ENCODE results near the gene CD8B.

The CD8B gene

GRCh38 chr2:86774862-86775261 lies 86.8 kb downstream of the CD8B start:
- DNase-seq (ENCODE audit: low spot score), result no peak

GRCh38 chr2:86772611-86773010 lies 89.1 kb downstream of the CD8B start:
- DNase-seq (ENCODE audit: low spot score), result no peak

- no peak for DNase-seq (ENCODE audit: low spot score)
Observed at GRCh38 chr2:86770816-86771301, 90.8 kb downstream of the CD8B start.

DNA sequence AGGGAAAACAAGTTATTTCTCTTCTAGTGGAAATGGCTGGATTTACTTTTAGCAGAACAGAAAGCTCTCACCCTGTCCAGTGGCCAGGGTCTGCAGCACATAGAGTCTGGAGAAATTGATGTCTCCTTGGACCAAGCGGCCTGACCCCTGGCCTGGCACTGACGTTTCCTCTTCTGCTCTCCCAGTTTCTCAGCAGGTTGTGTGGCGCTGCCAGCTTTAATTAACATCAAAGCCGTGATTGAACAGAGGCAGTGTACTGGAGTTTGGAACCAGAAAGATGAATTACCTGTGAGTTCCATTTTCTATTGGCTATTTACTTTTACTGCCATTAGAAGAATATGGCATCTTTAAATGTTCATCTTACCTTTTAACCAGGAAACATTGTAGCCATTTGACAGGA lies 91.8 kb downstream of the CD8B start:
- no peak for DNase-seq (ENCODE audit: low spot score)

DNA sequence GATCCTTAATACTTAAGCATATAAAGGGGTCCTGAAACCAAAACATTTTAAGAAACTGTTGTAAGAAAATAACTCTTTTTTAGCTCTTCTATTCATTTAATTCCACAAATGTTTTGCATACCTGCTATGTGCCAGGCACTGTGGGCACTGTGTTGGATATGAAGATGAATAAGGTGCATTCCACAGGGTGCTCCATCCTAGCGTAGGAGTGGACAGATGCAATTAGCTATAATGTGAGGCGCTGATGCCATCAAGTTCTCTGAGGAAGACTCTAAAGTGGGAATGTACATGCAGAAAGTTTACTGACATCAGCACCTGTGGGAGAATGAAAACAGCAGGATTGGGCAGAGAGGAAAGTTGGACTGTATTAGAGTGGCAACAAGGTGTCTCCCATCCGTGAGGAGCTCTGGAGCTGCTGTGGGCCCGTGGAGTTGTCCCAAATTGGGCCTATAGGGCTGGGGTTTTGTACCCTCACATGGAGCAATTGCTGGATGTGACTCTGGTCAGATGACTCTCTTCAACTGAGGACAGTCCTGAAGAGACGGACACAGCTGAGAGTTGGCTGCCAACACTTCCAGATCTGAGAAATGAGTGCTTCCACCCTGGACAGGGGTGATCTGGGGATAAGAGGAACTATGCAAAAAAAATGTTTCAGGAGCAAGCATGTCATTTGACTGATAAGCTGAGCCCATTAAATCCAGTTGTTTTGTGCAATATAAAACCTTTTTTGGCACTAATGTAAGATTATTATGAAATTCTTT lies 93.3 kb downstream of the CD8B start:
- no peak for DNase-seq (ENCODE audit: low spot score)
